WTC11 (cell line): ENCODE results near the gene TOB2. TPM values are rescaled to one million over a fixed set of nuclear protein-coding genes. Genes with fewer than 3 reads are reported as not detected.

Experiments used
- CREB1 ChIP-seq: sonication (generic); formaldehyde crosslinking; IDR thresholded peaks from 2 replicates; pipeline ENCODE4 v1.8.0; 2023; ENCODE audit warnings: mild to moderate bottlenecking, missing genetic modification reagents
- ESRRA ChIP-seq: sonication (generic); formaldehyde crosslinking; IDR thresholded peaks from 2 replicates; pipeline ENCODE4 v1.8.1; 2022; ENCODE audit warnings: mild to moderate bottlenecking, missing genetic modification reagents, borderline replicate concordance
- FOXP1 ChIP-seq: sonication (generic); formaldehyde crosslinking; IDR thresholded peaks from 2 replicates; pipeline ENCODE4 v1.8.0; 2022; ENCODE audit warnings: missing genetic modification reagents, mild to moderate bottlenecking, moderate library complexity, borderline replicate concordance
- GABPB1 ChIP-seq: sonication (generic); formaldehyde crosslinking; IDR thresholded peaks from 2 replicates; pipeline ENCODE4 v1.8.1; 2023; ENCODE audit warnings: mild to moderate bottlenecking, missing genetic modification reagents
- GTF2I ChIP-seq: fragments of 250-450 bp; sonication (Bioruptor Pico); conservative IDR thresholded peaks from 2 replicates; pipeline ENCODE4 v1.4.0; 2021; ENCODE audit warnings: mild to moderate bottlenecking
- MXD4 ChIP-seq: fragments of 250-450 bp; sonication (Bioruptor Pico); IDR thresholded peaks from 2 replicates; pipeline ENCODE4 v1.8.0; 2021; ENCODE audit warnings: mild to moderate bottlenecking, moderate library complexity, borderline replicate concordance
- MYBL2 ChIP-seq: sonication (generic); formaldehyde crosslinking; IDR thresholded peaks from 2 replicates; pipeline ENCODE4 v1.8.1; 2023; ENCODE audit warnings: mild to moderate bottlenecking, moderate library complexity, missing genetic modification reagents
- NFATC4 ChIP-seq: fragments of 250-450 bp; sonication (Bioruptor Pico); IDR thresholded peaks from 2 replicates; pipeline ENCODE4 v1.9.0; 2021; ENCODE audit warnings: mild to moderate bottlenecking
- NFYB ChIP-seq: sonication (generic); formaldehyde crosslinking; conservative IDR thresholded peaks from 2 replicates; pipeline ENCODE4 v1.8.0; 2022; ENCODE audit warnings: low read depth, missing genetic modification reagents
- NR2C2 ChIP-seq: sonication (generic); formaldehyde crosslinking; IDR thresholded peaks from 2 replicates; pipeline ENCODE4 v1.8.0; 2022; ENCODE audit warnings: mild to moderate bottlenecking, missing genetic modification reagents
- RELA ChIP-seq: sonication (generic); formaldehyde crosslinking; IDR thresholded peaks from 2 replicates; pipeline ENCODE4 v1.8.1; 2022; ENCODE audit warnings: missing genetic modification reagents, mild to moderate bottlenecking, borderline replicate concordance
- SMAD4 ChIP-seq: sonication (generic); formaldehyde crosslinking; IDR thresholded peaks from 2 replicates; pipeline ENCODE4 v1.8.0; 2022; ENCODE audit warnings: mild to moderate bottlenecking, missing genetic modification reagents
- SOX15 ChIP-seq: fragments of 250-450 bp; sonication (Bioruptor Pico); IDR thresholded peaks from 2 replicates; pipeline ENCODE4 v1.9.0; 2021; ENCODE audit warnings: mild to moderate bottlenecking
- TCF7 ChIP-seq: sonication (generic); formaldehyde crosslinking; IDR thresholded peaks from 2 replicates; pipeline ENCODE4 v1.8.0; 2022; ENCODE audit warnings: mild to moderate bottlenecking, low read depth, missing genetic modification reagents, moderate library complexity
- ZNF219 ChIP-seq: sonication (generic); formaldehyde crosslinking; IDR thresholded peaks from 2 replicates; pipeline ENCODE4 v1.8.0; 2023; ENCODE audit warnings: missing genetic modification reagents, mild to moderate bottlenecking, borderline replicate concordance
- ZNF396 ChIP-seq: fragments of 250-450 bp; sonication (Bioruptor Pico); IDR thresholded peaks from 2 replicates; pipeline ENCODE4 v1.8.0; 2021; ENCODE audit warnings: mild to moderate bottlenecking, moderate library complexity, borderline replicate concordance
- ZNF423 ChIP-seq: fragments of 250-450 bp; sonication (Bioruptor Pico); IDR thresholded peaks from 2 replicates; pipeline ENCODE4 v2.1.2; 2022; ENCODE audit warnings: mild to moderate bottlenecking, moderate library complexity
- total RNA-seq: library from RNA; stranded (reverse); gene quantifications from 3 replicates; pipeline ENCODE4 v1.2.3, GENCODE V29; 2021
- TF ChIP-seq, protein P1 (sequence below): sonication (generic); formaldehyde crosslinking; IDR thresholded peaks from 2 replicates; pipeline ENCODE4 v1.8.1; 2022; ENCODE audit warnings: low read depth, missing genetic modification reagents, borderline replicate concordance
- TF ChIP-seq, protein P2 (sequence below): sonication (generic); formaldehyde crosslinking; IDR thresholded peaks from 2 replicates; pipeline ENCODE4 v1.8.0; 2022; ENCODE audit warnings: mild to moderate bottlenecking, missing genetic modification reagents
- TF ChIP-seq, protein P3 (sequence below): fragments of 250-450 bp; sonication (Bioruptor Pico); IDR thresholded peaks from 2 replicates; pipeline ENCODE4 v1.9.0; 2021; ENCODE audit warnings: mild to moderate bottlenecking
- TF ChIP-seq, protein P4 (sequence below): sonication (generic); formaldehyde crosslinking; conservative IDR thresholded peaks from 2 replicates; pipeline ENCODE4 v1.8.1; 2022; ENCODE audit warnings: mild to moderate bottlenecking, missing genetic modification reagents
- TF ChIP-seq, protein P5 (sequence below): sonication (generic); formaldehyde crosslinking; IDR thresholded peaks from 2 replicates; pipeline ENCODE4 v1.8.1; 2022; ENCODE audit warnings: mild to moderate bottlenecking, moderate library complexity, missing genetic modification reagents
- TF ChIP-seq, protein P6 (sequence below): sonication (generic); formaldehyde crosslinking; IDR thresholded peaks from 2 replicates; pipeline ENCODE4 v1.8.0; 2022; ENCODE audit warnings: mild to moderate bottlenecking, missing genetic modification reagents
- TF ChIP-seq, protein P7 (sequence below): sonication (generic); formaldehyde crosslinking; IDR thresholded peaks from 2 replicates; pipeline ENCODE4 v1.8.1; 2023; ENCODE audit warnings: mild to moderate bottlenecking, missing genetic modification reagents
- TF ChIP-seq, protein P8 (sequence below): sonication (generic); formaldehyde crosslinking; IDR thresholded peaks from 2 replicates; pipeline ENCODE4 v1.8.1; 2023; ENCODE audit warnings: mild to moderate bottlenecking, missing genetic modification reagents
- TF ChIP-seq, protein P9 (sequence below): sonication (generic); formaldehyde crosslinking; IDR thresholded peaks from 2 replicates; pipeline ENCODE4 v1.8.1; 2022; ENCODE audit warnings: mild to moderate bottlenecking, missing genetic modification reagents, moderate library complexity, borderline replicate concordance

Gene TOB2
- total RNA-seq, 1 experiment from 2014 or later: 46.6 TPM

DNA sequence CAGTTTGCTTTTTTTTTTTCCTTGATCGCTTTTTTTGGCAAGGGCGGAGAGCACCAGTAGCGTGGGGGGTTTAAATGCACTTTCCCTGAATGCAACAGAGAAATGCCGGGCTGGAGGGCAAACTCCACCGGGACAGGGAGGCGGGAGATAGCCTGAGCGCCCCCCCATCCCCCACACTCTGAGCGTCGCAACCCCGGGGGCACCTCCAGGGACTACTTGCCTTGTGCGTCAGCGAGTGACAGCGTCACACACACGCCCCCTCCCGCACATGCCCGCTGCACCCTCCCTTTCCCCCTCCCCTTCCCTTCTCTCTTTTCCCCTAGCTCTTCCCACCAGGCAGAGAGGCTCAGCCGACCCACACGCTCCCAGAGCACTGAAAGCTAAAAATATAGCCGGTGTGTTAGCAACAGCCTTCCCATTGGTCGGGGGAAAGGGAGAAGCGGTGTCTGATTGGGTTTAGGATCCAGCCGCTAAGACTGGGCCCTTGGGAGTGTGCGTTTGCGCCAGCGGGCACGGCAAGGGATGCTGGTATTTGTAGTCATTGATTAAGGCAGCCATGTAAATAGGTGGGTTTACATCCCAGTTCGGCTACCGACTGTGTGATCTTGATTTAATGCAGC, 1.7 kb upstream of the TOB2 start (continued):
- TF ChIP-seq FOXP1 (peak; percentile 32; the same call in 1 of the 2 replicates), ZNF219 (CRISPR knock-in tag) (no peak), GTF2I (no peak), CREB1 (CRISPR knock-in tag) (no peak), GABPB1 (CRISPR knock-in tag) (peak; percentile 29; the same call in 1 of the 2 replicates), NFATC4 (no peak), ZNF423 (CRISPR knock-in tag) (no peak), TCF7 (no peak), MYBL2 (CRISPR knock-in tag) (0 out of 2 replicates have a peak, but pooled peaks have one; percentile 16), SOX15 (no peak), ZNF396 (no peak), NFYB (CRISPR knock-in tag) (peak; percentile 71), RELA (no peak), ESRRA (CRISPR knock-in tag) (no peak), MXD4 (CRISPR knock-in tag) (no peak), SMAD4 (CRISPR knock-in tag) (no peak), NR2C2 (CRISPR knock-in tag) (no peak)
- TF ChIP-seq, protein P1, sequence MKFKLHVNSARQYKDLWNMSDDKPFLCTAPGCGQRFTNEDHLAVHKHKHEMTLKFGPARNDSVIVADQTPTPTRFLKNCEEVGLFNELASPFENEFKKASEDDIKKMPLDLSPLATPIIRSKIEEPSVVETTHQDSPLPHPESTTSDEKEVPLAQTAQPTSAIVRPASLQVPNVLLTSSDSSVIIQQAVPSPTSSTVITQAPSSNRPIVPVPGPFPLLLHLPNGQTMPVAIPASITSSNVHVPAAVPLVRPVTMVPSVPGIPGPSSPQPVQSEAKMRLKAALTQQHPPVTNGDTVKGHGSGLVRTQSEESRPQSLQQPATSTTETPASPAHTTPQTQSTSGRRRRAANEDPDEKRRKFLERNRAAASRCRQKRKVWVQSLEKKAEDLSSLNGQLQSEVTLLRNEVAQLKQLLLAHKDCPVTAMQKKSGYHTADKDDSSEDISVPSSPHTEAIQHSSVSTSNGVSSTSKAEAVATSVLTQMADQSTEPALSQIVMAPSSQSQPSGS (CRISPR knock-in tag): no peak
- TF ChIP-seq, protein P2, sequence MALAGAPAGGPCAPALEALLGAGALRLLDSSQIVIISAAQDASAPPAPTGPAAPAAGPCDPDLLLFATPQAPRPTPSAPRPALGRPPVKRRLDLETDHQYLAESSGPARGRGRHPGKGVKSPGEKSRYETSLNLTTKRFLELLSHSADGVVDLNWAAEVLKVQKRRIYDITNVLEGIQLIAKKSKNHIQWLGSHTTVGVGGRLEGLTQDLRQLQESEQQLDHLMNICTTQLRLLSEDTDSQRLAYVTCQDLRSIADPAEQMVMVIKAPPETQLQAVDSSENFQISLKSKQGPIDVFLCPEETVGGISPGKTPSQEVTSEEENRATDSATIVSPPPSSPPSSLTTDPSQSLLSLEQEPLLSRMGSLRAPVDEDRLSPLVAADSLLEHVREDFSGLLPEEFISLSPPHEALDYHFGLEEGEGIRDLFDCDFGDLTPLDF: no peak
- TF ChIP-seq, protein P3, sequence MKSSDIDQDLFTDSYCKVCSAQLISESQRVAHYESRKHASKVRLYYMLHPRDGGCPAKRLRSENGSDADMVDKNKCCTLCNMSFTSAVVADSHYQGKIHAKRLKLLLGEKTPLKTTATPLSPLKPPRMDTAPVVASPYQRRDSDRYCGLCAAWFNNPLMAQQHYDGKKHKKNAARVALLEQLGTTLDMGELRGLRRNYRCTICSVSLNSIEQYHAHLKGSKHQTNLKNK (CRISPR knock-in tag): no peak
- TF ChIP-seq, protein P4, sequence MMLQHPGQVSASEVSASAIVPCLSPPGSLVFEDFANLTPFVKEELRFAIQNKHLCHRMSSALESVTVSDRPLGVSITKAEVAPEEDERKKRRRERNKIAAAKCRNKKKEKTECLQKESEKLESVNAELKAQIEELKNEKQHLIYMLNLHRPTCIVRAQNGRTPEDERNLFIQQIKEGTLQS (CRISPR knock-in tag): no peak
- TF ChIP-seq, protein P5, sequence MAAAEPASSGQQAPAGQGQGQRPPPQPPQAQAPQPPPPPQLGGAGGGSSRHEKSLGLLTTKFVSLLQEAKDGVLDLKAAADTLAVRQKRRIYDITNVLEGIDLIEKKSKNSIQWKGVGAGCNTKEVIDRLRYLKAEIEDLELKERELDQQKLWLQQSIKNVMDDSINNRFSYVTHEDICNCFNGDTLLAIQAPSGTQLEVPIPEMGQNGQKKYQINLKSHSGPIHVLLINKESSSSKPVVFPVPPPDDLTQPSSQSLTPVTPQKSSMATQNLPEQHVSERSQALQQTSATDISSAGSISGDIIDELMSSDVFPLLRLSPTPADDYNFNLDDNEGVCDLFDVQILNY (CRISPR knock-in tag): no peak; the same call in 1 of the 2 replicates
- TF ChIP-seq, protein P6, sequence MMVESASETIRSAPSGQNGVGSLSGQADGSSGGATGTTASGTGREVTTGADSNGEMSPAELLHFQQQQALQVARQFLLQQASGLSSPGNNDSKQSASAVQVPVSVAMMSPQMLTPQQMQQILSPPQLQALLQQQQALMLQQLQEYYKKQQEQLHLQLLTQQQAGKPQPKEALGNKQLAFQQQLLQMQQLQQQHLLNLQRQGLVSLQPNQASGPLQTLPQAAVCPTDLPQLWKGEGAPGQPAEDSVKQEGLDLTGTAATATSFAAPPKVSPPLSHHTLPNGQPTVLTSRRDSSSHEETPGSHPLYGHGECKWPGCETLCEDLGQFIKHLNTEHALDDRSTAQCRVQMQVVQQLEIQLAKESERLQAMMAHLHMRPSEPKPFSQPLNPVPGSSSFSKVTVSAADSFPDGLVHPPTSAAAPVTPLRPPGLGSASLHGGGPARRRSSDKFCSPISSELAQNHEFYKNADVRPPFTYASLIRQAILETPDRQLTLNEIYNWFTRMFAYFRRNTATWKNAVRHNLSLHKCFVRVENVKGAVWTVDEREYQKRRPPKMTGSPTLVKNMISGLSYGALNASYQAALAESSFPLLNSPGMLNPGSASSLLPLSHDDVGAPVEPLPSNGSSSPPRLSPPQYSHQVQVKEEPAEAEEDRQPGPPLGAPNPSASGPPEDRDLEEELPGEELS (CRISPR knock-in tag): no peak; the same call in 1 of the 2 replicates
- TF ChIP-seq, protein P7, sequence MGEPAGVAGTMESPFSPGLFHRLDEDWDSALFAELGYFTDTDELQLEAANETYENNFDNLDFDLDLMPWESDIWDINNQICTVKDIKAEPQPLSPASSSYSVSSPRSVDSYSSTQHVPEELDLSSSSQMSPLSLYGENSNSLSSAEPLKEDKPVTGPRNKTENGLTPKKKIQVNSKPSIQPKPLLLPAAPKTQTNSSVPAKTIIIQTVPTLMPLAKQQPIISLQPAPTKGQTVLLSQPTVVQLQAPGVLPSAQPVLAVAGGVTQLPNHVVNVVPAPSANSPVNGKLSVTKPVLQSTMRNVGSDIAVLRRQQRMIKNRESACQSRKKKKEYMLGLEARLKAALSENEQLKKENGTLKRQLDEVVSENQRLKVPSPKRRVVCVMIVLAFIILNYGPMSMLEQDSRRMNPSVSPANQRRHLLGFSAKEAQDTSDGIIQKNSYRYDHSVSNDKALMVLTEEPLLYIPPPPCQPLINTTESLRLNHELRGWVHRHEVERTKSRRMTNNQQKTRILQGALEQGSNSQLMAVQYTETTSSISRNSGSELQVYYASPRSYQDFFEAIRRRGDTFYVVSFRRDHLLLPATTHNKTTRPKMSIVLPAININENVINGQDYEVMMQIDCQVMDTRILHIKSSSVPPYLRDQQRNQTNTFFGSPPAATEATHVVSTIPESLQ (CRISPR knock-in tag): no peak
- TF ChIP-seq, protein P8, sequence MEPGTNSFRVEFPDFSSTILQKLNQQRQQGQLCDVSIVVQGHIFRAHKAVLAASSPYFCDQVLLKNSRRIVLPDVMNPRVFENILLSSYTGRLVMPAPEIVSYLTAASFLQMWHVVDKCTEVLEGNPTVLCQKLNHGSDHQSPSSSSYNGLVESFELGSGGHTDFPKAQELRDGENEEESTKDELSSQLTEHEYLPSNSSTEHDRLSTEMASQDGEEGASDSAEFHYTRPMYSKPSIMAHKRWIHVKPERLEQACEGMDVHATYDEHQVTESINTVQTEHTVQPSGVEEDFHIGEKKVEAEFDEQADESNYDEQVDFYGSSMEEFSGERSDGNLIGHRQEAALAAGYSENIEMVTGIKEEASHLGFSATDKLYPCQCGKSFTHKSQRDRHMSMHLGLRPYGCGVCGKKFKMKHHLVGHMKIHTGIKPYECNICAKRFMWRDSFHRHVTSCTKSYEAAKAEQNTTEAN (CRISPR knock-in tag): no peak
- TF ChIP-seq, protein P9, sequence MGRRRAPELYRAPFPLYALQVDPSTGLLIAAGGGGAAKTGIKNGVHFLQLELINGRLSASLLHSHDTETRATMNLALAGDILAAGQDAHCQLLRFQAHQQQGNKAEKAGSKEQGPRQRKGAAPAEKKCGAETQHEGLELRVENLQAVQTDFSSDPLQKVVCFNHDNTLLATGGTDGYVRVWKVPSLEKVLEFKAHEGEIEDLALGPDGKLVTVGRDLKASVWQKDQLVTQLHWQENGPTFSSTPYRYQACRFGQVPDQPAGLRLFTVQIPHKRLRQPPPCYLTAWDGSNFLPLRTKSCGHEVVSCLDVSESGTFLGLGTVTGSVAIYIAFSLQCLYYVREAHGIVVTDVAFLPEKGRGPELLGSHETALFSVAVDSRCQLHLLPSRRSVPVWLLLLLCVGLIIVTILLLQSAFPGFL (CRISPR knock-in tag): no peak
